HG02884 (cell line): ENCODE results near the gene FNBP1.

ENCODE experiments used
- ATAC-seq: cut with Tn5 transposase; IDR thresholded peaks from one replicate; pipeline ENCODE4 v1.9.1; 2021; ENCODE audit warnings: mild to moderate bottlenecking, moderate library complexity; ENCODE audit not compliant: unreplicated experiment

The FNBP1 gene

GRCh38 chr9:129932303-129933151 is 110.5 kb downstream of the FNBP1 start:
- ATAC-seq: no peak

- no peak for ATAC-seq
Measured at GRCh38 chr9:129930743-129931142, 112.2 kb downstream of the FNBP1 start.

GRCh38 chr9:129929496-129930125 is 113.4 kb downstream of the FNBP1 start:
- ATAC-seq: no peak

GRCh38 chr9:129923589-129923988 is 119.4 kb downstream of the FNBP1 start:
- ATAC-seq: no peak

DNA sequence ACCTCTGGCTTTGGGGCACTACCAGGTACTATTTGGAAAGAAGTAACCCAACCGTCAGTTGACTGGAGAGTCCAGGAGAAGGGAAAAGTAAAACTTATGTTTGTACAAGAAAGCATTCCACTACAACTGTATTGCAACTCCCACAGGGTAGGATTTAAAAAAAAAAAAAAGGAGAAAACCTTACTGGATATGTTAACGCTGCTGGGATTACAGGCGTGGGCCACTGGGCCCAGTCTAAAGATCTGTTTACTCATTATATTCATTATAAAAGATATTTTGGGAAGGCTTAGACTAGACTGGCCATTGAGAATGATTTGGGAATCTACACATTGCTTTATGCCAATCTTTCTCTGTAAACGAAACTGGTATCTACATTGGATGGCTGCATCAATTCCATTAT is 121.1 kb downstream of the FNBP1 start:
- no peak for ATAC-seq

- ATAC-seq: no peak
Measured at GRCh38 chr9:129919841-129920240, 123.1 kb downstream of the FNBP1 start.

- ATAC-seq: no peak
Measured at GRCh38 chr9:129919277-129919676, 123.7 kb downstream of the FNBP1 start.

DNA sequence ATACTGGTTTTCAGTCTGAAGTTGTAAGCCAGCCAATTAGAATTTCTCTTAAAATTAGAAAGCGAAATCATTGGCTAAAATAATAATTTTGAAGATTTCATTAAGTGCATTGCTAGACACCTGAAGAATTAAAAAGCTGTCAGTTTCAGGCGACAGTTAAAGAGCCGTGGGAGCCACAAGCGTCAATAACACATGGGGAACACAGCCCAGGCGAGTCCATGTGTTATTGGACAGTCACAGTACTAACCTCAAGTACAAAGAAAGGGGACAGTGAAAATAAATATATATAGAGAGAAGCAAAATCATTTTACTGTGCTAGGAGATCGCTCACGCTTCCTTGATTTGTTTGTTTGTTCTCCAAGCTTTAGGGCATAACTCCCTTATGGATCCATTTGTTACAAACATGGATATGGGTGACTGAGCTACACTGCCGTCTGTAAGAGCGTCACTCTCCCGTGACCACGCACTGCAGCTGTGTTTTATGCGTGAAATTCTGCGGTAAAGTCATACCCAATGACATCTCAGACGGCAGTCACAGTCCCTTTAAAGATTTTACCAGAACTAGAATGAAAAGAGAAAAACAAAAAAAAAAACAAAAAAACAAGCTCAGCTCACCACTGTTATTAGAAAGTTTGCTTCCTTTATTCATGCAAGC is 124.6 kb downstream of the FNBP1 start:
- no peak for ATAC-seq

GRCh38 chr9:129916707-129917106 is 126.3 kb downstream of the FNBP1 start:
- ATAC-seq: no peak

DNA sequence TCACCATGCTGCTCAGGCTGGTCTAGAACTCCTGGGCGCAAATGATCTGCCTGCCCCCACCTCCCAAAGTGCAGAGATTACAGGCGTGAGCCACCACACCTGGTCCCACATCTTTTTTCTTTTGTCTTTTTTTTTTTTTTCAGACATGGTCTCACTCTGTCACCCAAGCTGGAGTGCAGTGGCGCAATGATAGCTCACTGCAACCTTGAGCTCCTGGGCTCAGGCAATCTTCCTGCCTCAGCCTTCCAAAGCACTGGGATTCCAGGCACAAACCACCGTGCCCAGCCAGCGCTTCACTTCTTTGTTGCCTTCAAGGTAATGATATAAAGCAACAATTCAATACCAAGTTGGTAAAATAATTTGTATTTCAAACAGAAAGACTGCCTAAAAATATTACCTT is 128.9 kb downstream of the FNBP1 start:
- ATAC-seq: no peak

GRCh38 chr9:129910628-129911567 is 132.1 kb downstream of the FNBP1 start:
- ATAC-seq: no peak

GRCh38 chr9:129909851-129910250 is 133.1 kb downstream of the FNBP1 start:
- ATAC-seq: no peak

- no peak for ATAC-seq
Measured at GRCh38 chr9:129908906-129909305, 134.1 kb downstream of the FNBP1 start.

DNA sequence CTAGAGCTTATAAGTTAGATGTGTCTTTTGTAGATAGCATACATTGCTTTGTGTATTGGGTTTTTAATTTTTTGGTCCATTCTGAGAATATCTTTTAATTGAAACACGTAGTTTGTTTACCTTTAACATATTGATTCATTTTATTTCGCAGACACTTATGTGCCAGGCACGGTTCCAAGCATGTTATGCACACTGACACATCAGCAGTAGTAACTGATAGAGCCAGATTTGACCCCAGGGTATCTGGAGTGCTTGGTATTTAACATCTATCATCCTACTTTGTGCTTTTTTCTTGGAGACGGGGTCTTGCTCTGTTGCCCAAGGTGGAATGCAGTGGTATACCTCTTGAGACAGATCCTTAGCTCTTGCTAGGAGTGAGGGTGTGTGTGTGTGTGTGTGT is 135.8 kb downstream of the FNBP1 start:
- ATAC-seq: no peak

- ATAC-seq: no peak
Measured at GRCh38 chr9:129906298-129906697, 136.7 kb downstream of the FNBP1 start.

DNA sequence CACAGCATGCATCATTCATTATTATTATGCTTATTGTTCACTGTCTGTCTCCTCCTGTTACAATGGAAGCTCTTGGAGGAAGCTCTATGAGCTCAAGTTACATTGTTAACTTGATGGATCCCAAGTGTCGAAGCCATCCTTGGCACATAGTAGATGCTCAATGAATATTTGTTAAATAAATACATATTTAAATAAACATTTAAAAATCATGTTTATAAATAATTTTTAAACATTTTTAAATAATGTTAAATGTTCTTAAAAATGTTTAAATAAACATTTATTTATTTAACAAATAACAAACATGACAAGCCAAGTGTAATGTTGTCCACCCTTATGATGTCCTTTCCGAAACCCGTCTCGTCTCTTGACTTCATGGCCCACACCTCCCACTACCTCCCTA is 138.3 kb downstream of the FNBP1 start:
- no peak for ATAC-seq

- no peak for ATAC-seq
Measured at GRCh38 chr9:129902740-129903134, 140.3 kb downstream of the FNBP1 start.

- no peak for ATAC-seq
Measured at GRCh38 chr9:129901993-129902739, 140.8 kb downstream of the FNBP1 start.

- ATAC-seq: no peak
Measured at GRCh38 chr9:129900263-129901027, 142.5 kb downstream of the FNBP1 start.
